ENCODE results near the gene SMIM32.

The SMIM32 gene

GRCh38 chr5:136185974-136186665 lies 6.8 kb downstream of the SMIM32 start:
- DNase-seq = no peak

GRCh38 chr5:136182618-136183017 lies 10.3 kb downstream of the SMIM32 start:
- DNase-seq = no peak

- DNase-seq = no peak
These were observed 18.8 kb downstream of the SMIM32 start for GRCh38 chr5:136174021-136174659.

DNA sequence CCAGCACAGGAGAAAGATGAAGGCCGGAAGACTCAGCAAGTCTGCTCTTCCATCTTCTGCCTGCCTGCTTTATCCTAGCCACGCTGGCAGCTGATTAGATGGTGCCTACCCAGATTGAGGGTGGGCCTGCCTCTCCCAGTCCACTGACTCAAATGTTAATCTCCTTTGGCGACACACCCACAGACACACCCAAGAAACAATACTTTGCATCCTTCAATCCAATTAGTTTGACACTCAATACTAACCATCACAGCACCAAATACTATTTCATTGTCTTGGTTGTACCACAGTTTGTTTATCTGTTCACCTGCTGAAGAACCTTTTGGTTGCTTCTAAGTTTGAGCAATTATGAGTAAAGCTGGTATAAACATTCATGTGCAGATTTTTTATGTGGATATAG lies 23.7 kb downstream of the SMIM32 start:
- no peak for DNase-seq

DNA sequence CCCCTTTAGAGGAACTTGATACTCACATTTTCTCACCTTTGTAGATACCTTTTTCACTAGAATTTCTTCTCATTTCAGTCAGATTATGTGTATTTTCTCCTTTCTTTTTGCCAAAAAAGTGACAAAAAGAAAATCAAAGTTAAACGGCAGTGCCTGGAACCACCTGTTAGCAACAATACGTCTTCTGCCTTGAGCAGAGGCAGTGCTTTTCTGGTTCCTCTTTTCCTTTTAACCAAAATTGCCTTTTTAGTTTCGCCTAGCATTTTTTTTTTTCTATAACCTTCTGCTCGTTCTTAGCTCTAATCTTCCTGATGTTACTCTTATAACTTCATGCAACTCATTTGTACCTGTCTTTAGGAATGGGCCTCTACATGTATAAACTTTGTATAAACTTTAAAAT lies 26.1 kb downstream of the SMIM32 start:
- no peak for DNase-seq

- DNase-seq = no peak
These were observed 28.7 kb downstream of the SMIM32 start for GRCh38 chr5:136164226-136164625.

DNA sequence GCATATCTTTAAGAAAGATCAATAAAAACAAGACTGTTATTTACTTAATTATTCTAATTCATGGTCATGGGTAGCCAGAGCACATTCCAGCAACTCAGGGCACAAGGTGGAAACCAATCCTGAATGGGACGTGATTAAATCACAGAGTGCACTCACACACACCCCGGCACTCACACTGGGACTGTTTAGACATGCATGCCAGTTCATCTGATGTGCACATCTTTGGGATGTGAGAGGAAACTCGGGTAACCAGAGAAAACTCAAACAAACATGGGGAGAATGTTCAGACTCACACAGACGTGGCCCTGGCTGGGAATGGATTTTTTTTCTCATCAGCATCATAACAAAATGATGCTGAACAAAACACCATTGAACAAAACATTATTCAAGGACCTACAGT lies 31.0 kb downstream of the SMIM32 start:
- no peak for DNase-seq

GRCh38 chr5:136159457-136159856 lies 33.5 kb downstream of the SMIM32 start:
- no peak for DNase-seq

GRCh38 chr5:136157514-136157913 lies 35.4 kb downstream of the SMIM32 start:
- DNase-seq = no peak

DNA sequence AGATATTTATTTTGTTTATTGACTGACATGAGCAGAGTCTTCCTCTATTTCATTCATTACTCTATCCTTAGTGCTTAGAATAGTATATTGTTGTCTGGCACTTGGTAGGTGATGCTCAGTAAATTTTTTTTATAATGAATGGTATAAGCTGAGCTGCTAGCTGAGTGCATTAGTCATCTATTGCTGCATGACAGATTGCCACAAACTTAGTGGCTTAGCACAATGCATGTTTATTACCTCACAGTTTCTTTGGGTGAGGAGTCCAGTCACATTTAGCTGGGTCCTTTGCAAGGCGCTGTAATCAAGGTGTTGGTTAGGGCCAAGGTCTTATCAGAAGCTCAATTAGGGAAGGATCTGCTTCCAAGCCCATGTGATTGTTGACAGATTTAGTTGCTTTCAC lies 37.2 kb downstream of the SMIM32 start:
- DNase-seq = no peak

DNA sequence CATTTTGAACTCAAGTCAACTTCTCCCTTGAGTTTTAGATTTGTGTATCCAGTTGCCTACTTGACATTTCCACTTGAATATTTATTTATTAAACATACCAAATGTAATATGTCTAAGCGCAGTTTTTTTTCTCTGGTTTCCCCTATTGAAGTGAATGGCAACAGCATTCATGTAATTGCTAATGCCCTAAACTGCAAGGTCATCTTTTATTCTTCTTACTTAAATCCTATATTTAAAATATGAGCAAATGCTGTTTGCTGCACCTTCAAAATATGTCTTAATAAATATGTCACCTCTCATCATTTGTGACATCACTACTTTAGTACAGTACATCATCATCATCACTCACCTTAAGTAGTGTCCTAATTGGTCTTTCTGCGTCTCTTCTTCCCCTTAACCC lies 37.9 kb downstream of the SMIM32 start:
- DNase-seq = no peak

DNA sequence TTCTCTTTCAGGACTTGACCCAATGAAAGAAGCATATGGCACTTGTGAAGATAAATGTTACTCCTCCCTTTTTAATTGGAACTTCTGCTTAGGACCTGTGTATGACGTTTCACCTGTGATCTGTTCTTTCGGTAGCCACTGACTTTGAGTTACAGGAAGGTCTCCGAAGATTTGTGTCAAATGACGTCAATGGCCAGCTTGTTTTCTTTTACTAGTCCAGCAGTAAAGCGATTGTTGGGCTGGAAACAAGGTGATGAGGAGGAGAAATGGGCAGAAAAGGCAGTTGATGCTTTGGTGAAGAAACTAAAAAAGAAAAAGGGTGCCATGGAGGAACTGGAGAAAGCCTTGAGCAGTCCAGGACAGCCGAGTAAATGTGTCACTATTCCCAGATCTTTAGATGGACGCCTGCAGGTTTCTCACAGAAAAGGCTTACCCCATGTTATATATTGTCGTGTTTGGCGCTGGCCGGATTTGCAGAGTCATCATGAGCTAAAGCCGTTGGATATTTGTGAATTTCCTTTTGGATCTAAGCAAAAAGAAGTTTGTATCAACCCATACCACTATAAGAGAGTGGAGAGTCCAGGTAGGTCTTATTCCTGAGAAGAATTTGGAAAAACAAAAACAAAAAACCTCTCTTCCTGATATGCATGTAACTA lies 39.3 kb downstream of the SMIM32 start:
- DNase-seq = no peak

GRCh38 chr5:136149891-136150290 lies 43.1 kb downstream of the SMIM32 start:
- DNase-seq = no peak

GRCh38 chr5:136147632-136148031 lies 45.3 kb downstream of the SMIM32 start:
- no peak for DNase-seq

GRCh38 chr5:136146201-136146600 lies 46.8 kb downstream of the SMIM32 start:
- DNase-seq = no peak

DNA sequence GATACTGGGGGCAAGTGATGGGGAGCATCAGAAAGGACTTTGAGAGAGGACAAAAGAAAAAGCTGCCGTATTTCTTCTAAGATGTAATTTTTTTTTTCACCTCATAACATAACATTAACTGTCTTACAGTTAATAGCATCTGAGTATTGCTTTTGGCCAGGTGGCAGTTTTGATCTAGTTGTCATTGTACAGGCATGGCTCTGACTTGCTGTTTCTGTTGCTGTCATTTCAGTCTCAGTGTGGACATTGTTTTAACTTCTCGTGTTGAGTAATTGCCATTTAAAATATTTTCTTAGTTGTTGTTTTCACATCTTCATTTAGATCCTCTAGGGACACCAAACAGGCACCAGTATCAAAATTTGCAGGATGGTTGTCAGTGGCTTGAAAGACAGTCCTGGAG lies 47.9 kb downstream of the SMIM32 start:
- no peak for DNase-seq

GRCh38 chr5:136143763-136144162 lies 49.2 kb downstream of the SMIM32 start:
- DNase-seq = no peak

DNA sequence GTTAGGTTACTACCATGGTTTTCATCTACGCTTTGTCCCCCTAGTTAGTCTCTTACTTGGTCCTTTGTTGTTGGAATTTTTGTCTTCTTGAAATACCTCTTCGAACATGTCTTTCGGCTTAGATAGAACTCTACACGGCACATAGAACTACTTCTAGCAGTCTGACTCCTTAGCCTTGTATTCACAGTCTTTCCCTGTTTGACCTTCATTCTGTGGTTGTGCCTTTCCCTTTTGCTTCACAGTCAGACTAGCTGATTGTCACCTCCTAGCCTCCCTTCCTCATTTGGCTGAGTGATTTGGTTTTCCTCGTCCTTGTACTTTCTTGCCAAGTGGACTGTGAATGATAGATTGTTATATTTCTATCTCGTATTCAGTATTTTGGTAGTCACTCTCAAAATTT lies 49.6 kb downstream of the SMIM32 start:
- no peak for DNase-seq

DNA sequence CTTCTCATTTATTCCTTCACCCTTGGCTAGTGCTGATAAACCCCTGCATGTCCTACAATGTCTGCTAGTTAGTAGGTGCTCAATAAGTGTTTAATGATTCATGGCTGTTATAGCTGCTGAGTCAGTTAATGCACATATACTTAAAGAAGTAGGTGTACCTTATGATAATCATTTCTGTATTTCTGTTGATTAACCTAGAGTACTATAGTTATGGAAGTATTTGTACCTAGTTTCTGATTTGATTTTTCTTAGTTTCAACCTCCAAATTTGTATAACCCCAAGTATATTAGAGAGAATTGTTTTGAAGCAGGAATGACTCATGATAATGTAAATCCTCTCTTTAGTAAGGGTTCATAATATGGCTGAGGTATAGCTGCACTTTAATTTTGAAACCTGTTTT lies 51.4 kb downstream of the SMIM32 start:
- DNase-seq = no peak

Measured in activated CD4-positive, alpha-beta T cell treated with anti-CD3 and anti-CD28 coated beads for 48 hours (primary cell).